ENCODE results near the gene CDHR3. TPM values are rescaled to one million over a fixed set of nuclear protein-coding genes. Genes with fewer than 3 reads are reported as not detected.

Gene CDHR3
- total and polyA plus RNA-seq, 9 of the 15 experiments (the other 6 are each of a cell fraction or from before 2014, with no cell fraction given), result 0.03 to 0.66 (median 0.24) TPM; not detected in 1

DNA sequence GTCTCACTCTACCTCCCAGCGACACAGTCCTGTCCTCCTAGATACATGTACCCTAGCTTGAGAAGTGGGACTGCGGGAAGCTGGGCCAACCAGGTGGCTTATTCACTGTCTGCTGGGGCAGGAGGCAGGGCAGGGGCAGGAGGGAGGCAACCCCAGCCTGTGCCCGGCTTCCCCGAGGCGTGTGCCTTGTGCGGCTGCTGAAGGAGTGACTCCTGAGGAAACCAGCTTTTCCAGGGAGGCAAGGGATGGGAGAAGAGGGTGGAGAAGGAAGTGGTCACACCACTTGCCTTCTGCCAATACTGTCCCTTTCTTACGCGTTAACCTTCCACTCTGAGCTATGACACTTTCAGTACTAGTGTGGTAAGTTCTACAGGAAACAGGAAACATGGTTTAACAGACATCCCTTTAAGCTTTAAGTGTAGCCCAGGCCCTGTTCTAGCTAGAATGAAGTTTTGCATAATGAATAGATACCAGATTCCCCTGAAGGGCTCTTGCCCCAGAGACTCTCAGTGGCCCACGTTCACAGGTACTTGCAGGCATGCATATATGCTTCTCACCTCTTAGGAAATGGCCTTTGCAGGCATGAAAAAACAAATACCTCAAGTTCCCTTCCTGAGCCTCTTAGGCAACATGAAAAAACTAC is 108.4 kb downstream of the CDHR3 start:
- H3K36me3 ChIP-seq (ENCODE audit: control insufficient read depth, insufficient read depth, low read length), result no peaks in the 10 kb centered on the region
- intact Hi-C loops (cut with micrococcal nuclease), result no loop called here
- no peaks in the 10 kb centered on the region for H3K79me2 ChIP-seq (ENCODE audit: control insufficient read depth, insufficient read depth, low read length)
- peaks cover 13 to 32% of the 10 kb centered on the region in 2 experiments for H3K4me1 ChIP-seq (replicated peaks in 1 of 2; ENCODE audit: control insufficient read depth in 2 of 2, insufficient read depth in 2 of 2, low read length in 2 of 2)
- H3K9me1 ChIP-seq (ENCODE audit: control insufficient read depth, insufficient read depth, low read length), result no peaks in the 10 kb centered on the region
- no peak overlapping the region for H3K4me3 ChIP-seq
- POLR2A ChIA-PET, result interaction anchor here (0.6 to 4.7 kb wide), 12 partner anchors 10 to 904 kb away, joined by 3 to 42 read pairs (median 6); partner anchors contain the start of gene SYPL1
- ATAC-seq (peak; percentile 54), DNase-seq (ENCODE audit: extremely low read depth in 1 of 4, low spot score in 3 of 4) (no peak), FAIRE-seq (no peak)
- H3K4me2 ChIP-seq (ENCODE audit: insufficient read depth, low read length), result peak overlapping the region; percentile 41; the same call in 1 of the 2 replicates
- H3K27me3 ChIP-seq (ENCODE audit: control insufficient read depth in 2 of 2, insufficient read depth in 2 of 2, low read length in 2 of 2), result peaks cover 12 to 29% of the 10 kb centered on the region in 2 experiments; a peak in 3 of 5 replicates
- BruUV-seq (replicated peaks), result no TSS peak
- no peak overlapping the region for H2AFZ ChIP-seq (ENCODE audit: low read depth, low read length)
- in situ Hi-C loops (cut with MboI), result no loop called here
- peaks cover 8% of the 10 kb centered on the region; the same call in 1 of the 2 replicates for H4K20me1 ChIP-seq (replicated peaks; ENCODE audit: control insufficient read depth, insufficient read depth, low read length)
- WGBS (ENCODE audit: insufficient coverage, low coverage, missing lambda C conversion rate), result 43% methylated on average over 9 of the region's 9 CpGs
- H3K9me3 ChIP-seq (replicated peaks; ENCODE audit: control insufficient read depth, insufficient read depth, low read depth, low read length), result no peaks in the 10 kb centered on the region
- H3K27ac ChIP-seq (ENCODE audit: extremely low read depth, low read depth, low read length), result no peak overlapping the region
- H3K9ac ChIP-seq (ENCODE audit: insufficient read depth in 1 of 2, low read depth in 2 of 2, low read length in 2 of 2), result peak overlapping the region in 1 of 2 experiments; percentile 3; a peak in 1 of 4 replicates
- CTCF ChIA-PET (ENCODE audit: low intra/inter-chr PET ratio), result interaction anchor here (0.8 kb wide), 1 partner anchor 87 kb away, joined by 3 read pairs; no protein-coding TSS in a partner anchor
- no peak for TF ChIP-seq PTTG1 (tag; IDR thresholded peaks at IDR 0.05; ENCODE audit: low read depth)
- TF ChIP-seq, protein P1, sequence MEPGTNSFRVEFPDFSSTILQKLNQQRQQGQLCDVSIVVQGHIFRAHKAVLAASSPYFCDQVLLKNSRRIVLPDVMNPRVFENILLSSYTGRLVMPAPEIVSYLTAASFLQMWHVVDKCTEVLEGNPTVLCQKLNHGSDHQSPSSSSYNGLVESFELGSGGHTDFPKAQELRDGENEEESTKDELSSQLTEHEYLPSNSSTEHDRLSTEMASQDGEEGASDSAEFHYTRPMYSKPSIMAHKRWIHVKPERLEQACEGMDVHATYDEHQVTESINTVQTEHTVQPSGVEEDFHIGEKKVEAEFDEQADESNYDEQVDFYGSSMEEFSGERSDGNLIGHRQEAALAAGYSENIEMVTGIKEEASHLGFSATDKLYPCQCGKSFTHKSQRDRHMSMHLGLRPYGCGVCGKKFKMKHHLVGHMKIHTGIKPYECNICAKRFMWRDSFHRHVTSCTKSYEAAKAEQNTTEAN (CRISPR knock-in tag; IDR thresholded peaks at IDR 0.05), result no peak
- TF ChIP-seq ZNF239 (CRISPR knock-in tag; IDR thresholded peaks at IDR 0.05), result no peak
- no peak for TF ChIP-seq KLF1 (tag; IDR thresholded peaks at IDR 0.05)
- peak; percentile 42 for TF ChIP-seq ZNF589 (CRISPR knock-in tag; IDR thresholded peaks at IDR 0.05; ENCODE audit: low read depth)
- no peak for TF ChIP-seq SLC30A9 (CRISPR knock-in tag; IDR thresholded peaks at IDR 0.05)
- TF ChIP-seq ETV1 (tag; conservative IDR thresholded peaks at IDR 0.05; ENCODE audit: low read depth), result peak; percentile 40; the same call in 1 of the 2 replicates
- TF ChIP-seq GABPB1 (CRISPR knock-in tag; IDR thresholded peaks at IDR 0.05), result peak; percentile 42; the same call in 1 of the 2 replicates
- TF ChIP-seq, protein P2, sequence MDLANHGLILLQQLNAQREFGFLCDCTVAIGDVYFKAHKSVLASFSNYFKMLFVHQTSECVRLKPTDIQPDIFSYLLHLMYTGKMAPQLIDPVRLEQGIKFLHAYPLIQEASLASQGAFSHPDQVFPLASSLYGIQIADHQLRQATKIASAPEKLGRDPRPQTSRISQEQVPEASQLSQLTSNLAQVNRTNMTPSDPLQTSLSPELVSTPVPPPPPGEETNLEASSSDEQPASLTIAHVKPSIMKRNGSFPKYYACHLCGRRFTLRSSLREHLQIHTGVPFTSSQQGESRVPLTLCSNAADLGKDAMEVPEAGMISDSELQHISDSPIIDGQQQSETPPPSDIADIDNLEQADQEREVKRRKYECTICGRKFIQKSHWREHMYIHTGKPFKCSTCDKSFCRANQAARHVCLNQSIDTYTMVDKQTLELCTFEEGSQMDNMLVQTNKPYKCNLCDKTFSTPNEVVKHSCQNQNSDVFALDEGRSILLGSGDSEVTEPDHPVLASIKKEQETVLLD (IDR thresholded peaks at IDR 0.05), result no peak
- TF ChIP-seq CTBP1 (IDR thresholded peaks at IDR 0.05; ENCODE audit: borderline replicate concordance), result no peak
- TF ChIP-seq, protein P3, sequence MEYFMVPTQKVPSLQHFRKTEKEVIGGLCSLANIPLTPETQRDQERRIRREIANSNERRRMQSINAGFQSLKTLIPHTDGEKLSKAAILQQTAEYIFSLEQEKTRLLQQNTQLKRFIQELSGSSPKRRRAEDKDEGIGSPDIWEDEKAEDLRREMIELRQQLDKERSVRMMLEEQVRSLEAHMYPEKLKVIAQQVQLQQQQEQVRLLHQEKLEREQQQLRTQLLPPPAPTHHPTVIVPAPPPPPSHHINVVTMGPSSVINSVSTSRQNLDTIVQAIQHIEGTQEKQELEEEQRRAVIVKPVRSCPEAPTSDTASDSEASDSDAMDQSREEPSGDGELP (CRISPR knock-in tag; IDR thresholded peaks at IDR 0.05; ENCODE audit: borderline replicate concordance), result no peak
- TF ChIP-seq ZNF830 (CRISPR knock-in tag; IDR thresholded peaks at IDR 0.05), result no peak
- TF ChIP-seq ZNF212 (CRISPR knock-in tag; IDR thresholded peaks at IDR 0.05), result no peak
- TF ChIP-seq FOXA3 (CRISPR knock-in tag; conservative IDR thresholded peaks at IDR 0.05 in 1 of 2, IDR thresholded peaks at IDR 0.05 in 1 of 2), result no peak
- TF ChIP-seq, protein P4, sequence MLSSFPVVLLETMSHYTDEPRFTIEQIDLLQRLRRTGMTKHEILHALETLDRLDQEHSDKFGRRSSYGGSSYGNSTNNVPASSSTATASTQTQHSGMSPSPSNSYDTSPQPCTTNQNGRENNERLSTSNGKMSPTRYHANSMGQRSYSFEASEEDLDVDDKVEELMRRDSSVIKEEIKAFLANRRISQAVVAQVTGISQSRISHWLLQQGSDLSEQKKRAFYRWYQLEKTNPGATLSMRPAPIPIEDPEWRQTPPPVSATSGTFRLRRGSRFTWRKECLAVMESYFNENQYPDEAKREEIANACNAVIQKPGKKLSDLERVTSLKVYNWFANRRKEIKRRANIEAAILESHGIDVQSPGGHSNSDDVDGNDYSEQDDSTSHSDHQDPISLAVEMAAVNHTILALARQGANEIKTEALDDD (IDR thresholded peaks at IDR 0.05), result peak; percentile 27; the same call in 1 of the 2 replicates

All from K562 (cell line).